K562 (cell line): Measurements from ENCODE around the gene HLA-E. TPM values are rescaled to one million over a fixed set of nuclear protein-coding genes. Genes with fewer than 3 reads are reported as not detected.

Source experiments
- CC2D1A ChIP-seq: fragments of 450-650 bp; IDR thresholded peaks from 2 replicates; pipeline ENCODE4 v1.6.1; 2017; ENCODE audit warnings: mild to moderate bottlenecking
- NFRKB ChIP-seq: fragments of 450-650 bp; IDR thresholded peaks from 2 replicates; pipeline ENCODE4 v1.6.1; 2016; ENCODE audit warnings: low read depth
- NR2C1 ChIP-seq, 2 experiments: fragments of 450-650 bp; IDR thresholded peaks; 2 replicates each; pipeline ENCODE4 v1.6.1; 2017; ENCODE audit warnings: mild to moderate bottlenecking in 2 of 2, antibody characterized with exemption in 1 of 2, inconsistent platforms in 1 of 2, missing compliant biosample characterization in 1 of 2, missing genetic modification characterization in 1 of 2
- RNF2 ChIP-seq: sonication (generic); IDR thresholded peaks from 2 replicates; pipeline ENCODE4 v1.6.1; 2016
- ZBED1 ChIP-seq: IDR thresholded peaks from 2 replicates; pipeline ENCODE4 v1.6.1; 2014
- ZBTB34 ChIP-seq: fragments of 250-450 bp; sonication (Bioruptor Pico); IDR thresholded peaks from 2 replicates; pipeline ENCODE4 v1.8.0; 2021; ENCODE audit warnings: mild to moderate bottlenecking, moderate library complexity
- ZNF140 ChIP-seq: fragments of 250-450 bp; sonication (Bioruptor Pico); IDR thresholded peaks from 2 replicates; pipeline ENCODE4 v1.8.0; 2021; ENCODE audit warnings: moderate library complexity, mild to moderate bottlenecking, inconsistent platforms
- ZNF561 ChIP-seq: fragments of 450-650 bp; formaldehyde crosslinking; conservative IDR thresholded peaks from 2 replicates; pipeline ENCODE4 v1.4.0; 2020; ENCODE audit warnings: mild to moderate bottlenecking, moderate library complexity
- polyA plus RNA-seq, 8 experiments: library from polyadenylated mRNA; depleted of rRNA in 4 of 8; stranded (reverse) in 5 of 8; unstranded in 3 of 8; fragments of >200 nt; fragmentation: Nextera tagmentation in 2 of 8; fragmentation: Illumina TruSeq in 1 of 8; extraction: Ambion mirVana in 2 of 8; extraction: Trizol in 1 of 8; gene quantifications; 2 replicates each; pipeline versions ENCODE4 v1.2.1 to v1.2.3, GENCODE V29; 2011 to 2014; ENCODE audit warnings: inconsistent platforms in 1 of 8, missing spikeins in 1 of 8
- total RNA-seq, 7 experiments: library from RNA; depleted of rRNA in 6 of 7; stranded (reverse); fragments of >200 nt in 6 of 7; fragmentation: Illumina TruSeq in 2 of 7; extraction: Trizol in 2 of 7; gene quantifications; 2 replicates each; pipeline versions ENCODE4 v1.2.1 to v1.2.3, GENCODE V29; 2011 to 2021; ENCODE audit warnings: low replicate concordance in 1 of 7
- TF ChIP-seq, protein P1 (sequence below), 3 experiments: fragments of 200-800 bp in 1 of 3; sonication (Bioruptor generic) in 1 of 3; sonication (generic) in 1 of 3; formaldehyde crosslinking in 1 of 3; IDR thresholded peaks; 2 replicates each; pipeline versions ENCODE4 v1.6.1 to v1.8.0; 2016 to 2022; ENCODE audit warnings: mild to moderate bottlenecking in 2 of 3, missing compliant biosample characterization in 2 of 3, missing genetic modification characterization in 2 of 3, missing genetic modification reagents in 1 of 3
- TF ChIP-seq, protein P2 (sequence below): fragments of 250-450 bp; sonication (Bioruptor Pico); IDR thresholded peaks from 2 replicates; pipeline ENCODE4 v1.8.0; 2022; ENCODE audit warnings: moderate library complexity, mild to moderate bottlenecking, inconsistent platforms
- TF ChIP-seq, protein P3 (sequence below), 3 experiments: fragments of 200-800 bp in 1 of 3; fragments of 250-450 bp in 1 of 3; fragments of 450-650 bp in 1 of 3; sonication (Bioruptor Pico) in 1 of 3; sonication (Bioruptor generic) in 1 of 3; formaldehyde crosslinking in 1 of 3; IDR thresholded peaks; 2 replicates each; pipeline versions ENCODE4 v1.6.1 to v1.8.0; 2016 to 2022; ENCODE audit warnings: mild to moderate bottlenecking in 2 of 3, missing genetic modification characterization in 2 of 3, missing compliant biosample characterization in 1 of 3, moderate library complexity in 1 of 3

Gene HLA-E
- total and polyA plus RNA-seq, 9 of the 15 experiments (the other 6 are each of a cell fraction or from before 2014, with no cell fraction given): 3.2 to 39.9 (median 26.8) TPM

- TF ChIP-seq RNF2: no peak
- no peak for TF ChIP-seq ZBED1
- TF ChIP-seq NR2C1 (IDR thresholded peaks at IDR 0.05): no peak; the same call in 1 of the 2 replicates
- peak; percentile 31; the same call in 1 of the 2 replicates for TF ChIP-seq NR2C1 (tag; IDR thresholded peaks at IDR 0.05)
- TF ChIP-seq ZBTB34 (CRISPR knock-in tag): no peak
- TF ChIP-seq ZNF140 (CRISPR knock-in tag): no peak
- TF ChIP-seq, protein P1, sequence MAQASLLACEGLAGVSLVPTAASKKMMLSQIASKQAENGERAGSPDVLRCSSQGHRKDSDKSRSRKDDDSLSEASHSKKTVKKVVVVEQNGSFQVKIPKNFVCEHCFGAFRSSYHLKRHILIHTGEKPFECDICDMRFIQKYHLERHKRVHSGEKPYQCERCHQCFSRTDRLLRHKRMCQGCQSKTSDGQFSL (CRISPR knock-in tag; IDR thresholded peaks at IDR 0.05): no peak
- TF ChIP-seq, protein P1 (tag; IDR thresholded peaks at IDR 0.05): no peak
- TF ChIP-seq, protein P2, sequence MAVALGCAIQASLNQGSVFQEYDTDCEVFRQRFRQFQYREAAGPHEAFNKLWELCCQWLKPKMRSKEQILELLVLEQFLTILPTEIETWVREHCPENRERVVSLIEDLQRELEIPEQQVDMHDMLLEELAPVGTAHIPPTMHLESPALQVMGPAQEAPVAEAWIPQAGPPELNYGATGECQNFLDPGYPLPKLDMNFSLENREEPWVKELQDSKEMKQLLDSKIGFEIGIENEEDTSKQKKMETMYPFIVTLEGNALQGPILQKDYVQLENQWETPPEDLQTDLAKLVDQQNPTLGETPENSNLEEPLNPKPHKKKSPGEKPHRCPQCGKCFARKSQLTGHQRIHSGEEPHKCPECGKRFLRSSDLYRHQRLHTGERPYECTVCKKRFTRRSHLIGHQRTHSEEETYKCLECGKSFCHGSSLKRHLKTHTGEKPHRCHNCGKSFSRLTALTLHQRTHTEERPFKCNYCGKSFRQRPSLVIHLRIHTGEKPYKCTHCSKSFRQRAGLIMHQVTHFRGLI: peak; percentile 46; the same call in 1 of the 2 replicates
- TF ChIP-seq, protein P3, sequence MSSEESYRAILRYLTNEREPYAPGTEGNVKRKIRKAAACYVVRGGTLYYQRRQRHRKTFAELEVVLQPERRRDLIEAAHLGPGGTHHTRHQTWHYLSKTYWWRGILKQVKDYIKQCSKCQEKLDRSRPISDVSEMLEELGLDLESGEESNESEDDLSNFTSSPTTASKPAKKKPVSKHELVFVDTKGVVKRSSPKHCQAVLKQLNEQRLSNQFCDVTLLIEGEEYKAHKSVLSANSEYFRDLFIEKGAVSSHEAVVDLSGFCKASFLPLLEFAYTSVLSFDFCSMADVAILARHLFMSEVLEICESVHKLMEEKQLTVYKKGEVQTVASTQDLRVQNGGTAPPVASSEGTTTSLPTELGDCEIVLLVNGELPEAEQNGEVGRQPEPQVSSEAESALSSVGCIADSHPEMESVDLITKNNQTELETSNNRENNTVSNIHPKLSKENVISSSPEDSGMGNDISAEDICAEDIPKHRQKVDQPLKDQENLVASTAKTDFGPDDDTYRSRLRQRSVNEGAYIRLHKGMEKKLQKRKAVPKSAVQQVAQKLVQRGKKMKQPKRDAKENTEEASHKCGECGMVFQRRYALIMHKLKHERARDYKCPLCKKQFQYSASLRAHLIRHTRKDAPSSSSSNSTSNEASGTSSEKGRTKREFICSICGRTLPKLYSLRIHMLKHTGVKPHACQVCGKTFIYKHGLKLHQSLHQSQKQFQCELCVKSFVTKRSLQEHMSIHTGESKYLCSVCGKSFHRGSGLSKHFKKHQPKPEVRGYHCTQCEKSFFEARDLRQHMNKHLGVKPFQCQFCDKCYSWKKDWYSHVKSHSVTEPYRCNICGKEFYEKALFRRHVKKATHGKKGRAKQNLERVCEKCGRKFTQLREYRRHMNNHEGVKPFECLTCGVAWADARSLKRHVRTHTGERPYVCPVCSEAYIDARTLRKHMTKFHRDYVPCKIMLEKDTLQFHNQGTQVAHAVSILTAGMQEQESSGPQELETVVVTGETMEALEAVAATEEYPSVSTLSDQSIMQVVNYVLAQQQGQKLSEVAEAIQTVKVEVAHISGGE (CRISPR knock-in tag; IDR thresholded peaks at IDR 0.05): peak in 1 of 3 experiments; percentile 44; a peak in 1 of 6 replicates
- peak; percentile 78 for TF ChIP-seq CC2D1A
- TF ChIP-seq NFRKB: no peak
- TF ChIP-seq ZNF561 (CRISPR knock-in tag): no peak
Measured at GRCh38 chr6:30489081-30490025, at the start of gene HLA-E (continued).
